Hematopoietic multipotent progenitor cell treated with erythropoietin and hydrocortisone succinate and interleukin-3 and kit ligand, for 8 days (in vitro differentiated cells): ENCODE data around the gene SPTBN1.

Experiments used
- DNase-seq: peaks from one replicate; pipeline ENCODE4 v3.0.0-alpha.2; 2015

SPTBN1 gene

GRCh38 chr2:54434711-54435110 lies 21.4 kb upstream of the SPTBN1 start:
- DNase-seq: no peak

- DNase-seq: no peak
These were observed 20.6 kb upstream of the SPTBN1 start for GRCh38 chr2:54435325-54436226.

GRCh38 chr2:54437588-54437987 lies 18.5 kb upstream of the SPTBN1 start:
- DNase-seq: no peak

- no peak for DNase-seq
These were observed 17.9 kb upstream of the SPTBN1 start for GRCh38 chr2:54438271-54438670.

- no peak for DNase-seq
These were observed 16.5 kb upstream of the SPTBN1 start for GRCh38 chr2:54439582-54439981.

- no peak for DNase-seq
These were observed 16.1 kb upstream of the SPTBN1 start for GRCh38 chr2:54440050-54440449.

- DNase-seq: no peak
These were observed 11.6 kb upstream of the SPTBN1 start for GRCh38 chr2:54444503-54444902.

- DNase-seq: no peak
These were observed 10.0 kb upstream of the SPTBN1 start for GRCh38 chr2:54446122-54446521.

GRCh38 chr2:54446625-54447024 lies 9.5 kb upstream of the SPTBN1 start:
- no peak for DNase-seq

GRCh38 chr2:54454548-54455130 lies 1.5 kb upstream of the SPTBN1 start:
- no peak for DNase-seq

- DNase-seq: no peak
These were observed 980 bp upstream of the SPTBN1 start for GRCh38 chr2:54455131-54455562.

- DNase-seq: no peak
These were observed 160 bp downstream of the SPTBN1 start for GRCh38 chr2:54456362-54456611.

GRCh38 chr2:54456612-54457322 lies 640 bp downstream of the SPTBN1 start:
- DNase-seq: no peak

- no peak for DNase-seq
These were observed 1.3 kb downstream of the SPTBN1 start for GRCh38 chr2:54457323-54458023.

- peak; percentile 15 for DNase-seq
These were observed 2.9 kb downstream of the SPTBN1 start for GRCh38 chr2:54459037-54459441.

GRCh38 chr2:54461261-54461660 lies 5.1 kb downstream of the SPTBN1 start:
- no peak for DNase-seq

GRCh38 chr2:54464341-54464740 lies 8.2 kb downstream of the SPTBN1 start:
- no peak for DNase-seq

- DNase-seq: no peak
These were observed 9.0 kb downstream of the SPTBN1 start for GRCh38 chr2:54465143-54465542.

GRCh38 chr2:54466870-54467269 lies 10.7 kb downstream of the SPTBN1 start:
- no peak for DNase-seq

- DNase-seq: no peak
These were observed 12.5 kb downstream of the SPTBN1 start for GRCh38 chr2:54468673-54469072.

GRCh38 chr2:54469484-54470053 lies 13.4 kb downstream of the SPTBN1 start:
- no peak for DNase-seq

- no peak for DNase-seq
These were observed 14.3 kb downstream of the SPTBN1 start for GRCh38 chr2:54470266-54470938.
